HG02588 (cell line): ENCODE results near the gene BST1.
"Not testable (repeated sequence)": the region's sequence is repeated elsewhere in the genome, so short reads cannot be mapped to it uniquely, and the experiment has no call there.

Experiments used
- ATAC-seq: cut with Tn5 transposase; IDR thresholded peaks from one replicate; pipeline ENCODE4 v1.9.1; 2021; ENCODE audit warnings: mild to moderate bottlenecking, moderate library complexity; ENCODE audit not compliant: unreplicated experiment

The BST1 gene

GRCh38 chr4:15706646-15707362 lies 3.9 kb downstream of the BST1 start:
- ATAC-seq = no peak

DNA sequence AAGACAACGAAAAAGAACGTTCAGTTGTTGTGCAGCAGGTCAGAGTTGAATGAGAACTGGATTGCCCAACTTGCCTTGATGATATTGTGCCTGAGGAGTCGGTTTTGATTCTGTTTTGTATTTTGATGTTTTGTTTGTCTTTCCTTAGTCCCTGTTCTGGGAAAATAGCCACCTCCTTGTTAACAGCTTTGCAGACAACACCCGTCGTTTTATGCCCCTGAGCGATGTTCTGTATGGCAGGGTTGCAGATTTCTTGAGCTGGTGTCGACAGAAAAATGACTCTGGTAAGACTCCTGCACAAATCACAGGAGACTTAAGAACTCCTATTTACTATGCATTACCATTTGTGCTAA lies 4.5 kb downstream of the BST1 start:
- no peak for ATAC-seq

DNA sequence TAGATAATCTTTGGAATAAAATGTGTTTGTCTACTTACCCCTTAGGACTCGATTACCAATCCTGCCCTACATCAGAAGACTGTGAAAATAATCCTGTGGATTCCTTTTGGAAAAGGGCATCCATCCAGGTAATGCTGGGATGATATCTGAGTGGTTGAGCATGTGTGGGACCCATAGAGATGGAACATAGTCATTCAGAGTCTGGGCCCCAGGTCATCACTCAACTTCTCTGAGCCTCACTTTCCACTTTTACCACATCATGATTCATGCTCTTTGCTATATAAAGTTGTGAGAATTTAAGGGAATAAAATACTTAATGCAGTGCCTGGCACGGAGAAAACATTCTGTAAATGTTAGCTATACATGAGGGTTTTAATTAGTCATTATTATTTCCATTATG lies 8.9 kb downstream of the BST1 start:
- ATAC-seq = no peak

DNA sequence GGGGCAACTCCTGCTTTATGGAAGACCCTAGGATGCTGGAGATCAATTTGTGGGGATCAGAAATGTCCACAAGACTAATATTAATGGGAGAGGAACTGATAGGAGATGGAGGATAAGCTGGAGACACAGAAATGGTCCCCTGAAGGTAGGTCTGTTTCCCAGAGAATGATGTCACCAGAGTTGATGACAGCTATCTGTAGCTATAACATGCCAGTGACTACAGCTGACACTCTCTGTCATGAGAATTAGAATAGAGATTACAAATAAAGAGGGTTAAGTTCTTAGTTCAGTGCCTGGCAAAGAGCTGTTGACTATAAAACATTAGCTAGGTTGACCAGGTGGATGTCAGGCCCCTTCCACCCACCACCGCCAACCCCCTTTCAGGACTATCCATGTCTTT lies 9.3 kb downstream of the BST1 start:
- ATAC-seq = no peak

DNA sequence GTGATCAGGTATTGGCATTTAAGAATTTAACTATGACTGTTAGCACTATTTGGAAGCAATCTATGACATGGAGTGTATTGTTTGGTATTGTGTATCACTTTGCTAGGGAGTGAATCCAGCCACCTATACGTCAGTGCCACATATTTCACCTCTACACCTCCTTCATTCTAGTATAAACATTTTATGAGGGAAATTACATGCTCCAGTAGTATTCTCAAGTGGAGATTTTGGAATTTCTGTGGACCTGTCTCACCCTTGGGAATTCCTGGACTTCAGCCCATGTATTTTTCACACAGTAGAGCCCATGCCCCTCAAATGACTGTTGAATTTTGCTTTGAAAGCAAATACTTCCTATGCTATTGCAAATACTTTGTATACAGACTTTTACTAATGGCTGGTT lies 11.3 kb downstream of the BST1 start:
- no peak for ATAC-seq

GRCh38 chr4:15714646-15715435 lies 12.0 kb downstream of the BST1 start:
- no peak for ATAC-seq

DNA sequence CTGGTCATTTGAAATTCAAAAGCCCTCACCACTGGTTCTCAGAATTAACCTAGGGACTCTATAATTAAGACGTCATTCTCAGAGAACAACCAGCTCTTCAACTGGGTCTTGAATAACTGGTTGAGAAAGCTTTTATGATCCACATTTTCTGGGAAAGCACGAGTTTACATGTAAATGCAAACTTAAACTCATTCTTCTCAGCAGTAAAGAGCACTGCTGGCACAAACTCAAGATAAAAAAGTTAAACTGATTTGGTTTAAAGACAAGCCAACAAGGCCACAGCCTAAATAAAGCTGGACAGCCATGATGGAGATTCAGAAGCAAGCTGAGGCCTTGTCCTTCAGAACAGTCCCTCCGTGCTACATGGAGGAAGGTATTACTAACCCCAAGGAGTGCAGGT lies 13.2 kb downstream of the BST1 start:
- ATAC-seq = no peak

GRCh38 chr4:15717086-15717485 lies 14.2 kb downstream of the BST1 start:
- ATAC-seq = no peak

DNA sequence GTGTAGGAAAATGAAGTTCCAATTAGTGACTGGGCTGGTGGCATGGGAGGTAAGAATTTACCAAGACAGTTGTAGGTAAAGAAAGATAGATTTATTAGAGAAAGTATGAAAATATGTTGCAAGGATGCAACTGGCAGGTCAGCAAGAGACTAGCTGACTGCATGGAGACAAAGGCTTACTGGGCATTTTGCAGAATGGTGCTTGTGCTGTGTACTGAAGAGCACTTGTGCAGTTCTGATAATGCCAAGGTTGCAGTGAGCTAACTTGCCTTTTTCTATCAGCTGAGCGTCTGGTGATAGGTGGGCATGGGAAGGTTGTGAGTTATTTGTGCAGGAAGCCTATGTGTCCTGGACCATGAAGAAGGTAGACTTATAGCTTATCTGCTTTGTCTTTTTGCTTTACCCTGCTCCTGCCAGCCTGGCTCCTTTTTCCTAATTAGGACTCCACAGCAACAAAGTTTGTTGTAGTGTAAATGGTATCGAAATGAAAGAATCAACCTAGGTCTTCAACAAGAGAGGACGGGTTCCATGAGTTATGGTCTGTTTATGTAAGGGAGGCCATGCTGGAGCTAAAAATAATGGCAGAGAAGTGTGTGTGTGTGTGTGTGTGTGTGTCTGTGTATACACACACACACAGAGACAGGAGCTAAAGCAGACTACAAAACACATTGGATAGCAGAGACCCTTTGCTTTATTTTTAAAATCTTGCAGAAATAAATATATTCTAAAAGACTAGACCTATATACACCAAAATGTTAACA lies 15.0 kb downstream of the BST1 start:
- no peak for ATAC-seq

- ATAC-seq = no peak
Observed at GRCh38 chr4:15718465-15718864, 15.6 kb downstream of the BST1 start.

DNA sequence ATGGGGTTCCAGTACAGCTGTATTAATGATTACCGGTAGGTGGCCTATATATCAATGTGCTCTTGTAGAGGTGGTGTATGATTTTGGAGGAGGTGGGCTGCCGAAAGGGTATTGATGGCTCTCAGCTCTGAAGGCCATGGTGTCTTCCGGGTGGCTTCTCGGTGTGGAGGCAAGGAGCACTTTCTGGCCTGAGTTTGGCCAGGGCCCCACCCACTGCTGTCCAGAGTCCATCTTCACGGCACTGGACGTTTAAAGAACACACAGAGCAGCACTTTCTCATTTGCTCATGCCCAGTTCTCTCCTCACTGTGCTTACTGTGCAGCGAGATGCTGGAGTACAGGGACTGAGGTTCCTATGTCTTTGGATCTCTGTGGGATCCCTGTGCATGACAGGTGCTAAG lies 16.1 kb downstream of the BST1 start:
- ATAC-seq = no peak

DNA sequence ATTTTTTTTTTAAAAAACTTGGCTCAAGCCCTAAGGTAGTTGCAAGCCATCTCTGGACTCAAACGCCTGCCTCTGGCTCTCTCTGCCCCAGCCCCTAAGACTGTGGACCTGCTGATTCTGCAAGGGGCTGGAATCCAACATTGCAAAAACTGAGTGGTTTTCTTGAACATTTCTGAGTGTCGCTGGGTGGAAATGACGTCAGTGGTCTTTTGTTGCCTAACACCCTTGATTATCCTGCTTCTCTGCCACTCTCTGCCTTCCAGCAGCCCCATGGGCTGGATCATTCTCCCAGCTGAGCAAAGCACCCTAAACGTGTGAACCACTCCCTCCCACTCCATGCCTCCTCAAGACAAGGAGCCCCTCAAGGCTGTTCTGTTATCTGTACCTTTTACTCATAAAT lies 16.6 kb downstream of the BST1 start:
- ATAC-seq = no peak

- no peak for ATAC-seq
Observed at GRCh38 chr4:15720851-15721250, 18.0 kb downstream of the BST1 start.

DNA sequence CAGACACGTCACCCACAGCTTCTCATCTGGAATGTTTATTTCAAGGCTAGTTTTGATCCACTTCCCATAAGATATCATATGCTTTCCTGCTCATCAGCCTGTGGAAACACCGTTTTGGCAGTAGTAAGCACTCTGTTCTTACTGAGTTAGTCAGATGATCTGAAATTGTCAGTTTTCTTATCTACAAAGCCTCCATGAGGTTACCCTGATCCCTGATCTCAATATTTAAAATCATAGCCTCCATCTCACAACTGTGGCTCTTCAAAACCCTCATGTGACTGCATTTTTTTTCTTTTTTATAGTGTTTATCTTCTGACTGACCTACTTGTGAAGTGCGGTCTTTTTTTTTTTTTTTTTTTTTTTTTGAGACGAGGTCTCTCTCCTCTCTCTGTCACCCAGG lies 22.7 kb downstream of the BST1 start:
- no peak for ATAC-seq

DNA sequence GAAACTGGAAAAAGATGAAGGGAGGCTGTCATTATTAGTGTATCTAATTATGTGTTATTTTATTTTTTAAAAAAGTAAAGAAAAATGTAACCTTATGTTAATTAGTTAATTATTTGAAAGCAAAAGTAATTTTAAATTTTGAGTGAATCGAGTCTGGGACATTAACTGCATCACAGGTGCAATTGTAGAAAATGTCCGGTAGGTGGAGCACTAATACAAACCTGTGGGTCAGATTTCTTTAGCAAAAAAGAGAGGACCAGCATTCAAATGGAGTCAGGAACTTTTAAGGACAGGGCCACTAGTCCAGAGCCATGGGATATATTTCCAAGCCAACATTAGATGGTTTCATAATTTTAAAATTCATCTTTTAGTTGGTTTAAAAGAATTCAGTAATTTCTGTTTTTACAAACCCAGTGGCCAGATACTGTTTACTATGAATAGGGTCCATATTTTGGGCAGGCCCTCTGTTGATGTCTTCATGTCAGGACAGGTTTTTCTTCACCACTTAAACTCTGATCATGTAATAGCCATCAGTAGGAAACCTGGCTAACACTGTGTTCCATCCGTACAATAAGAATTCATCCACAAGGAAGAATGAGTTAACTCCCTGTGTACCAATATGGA lies 27.2 kb downstream of the BST1 start:
- ATAC-seq = no peak

GRCh38 chr4:15733061-15733460 lies 30.2 kb downstream of the BST1 start:
- not testable (repeated sequence) for ATAC-seq

- no peak for ATAC-seq
Observed at GRCh38 chr4:15735536-15735935, 32.7 kb downstream of the BST1 start.

DNA sequence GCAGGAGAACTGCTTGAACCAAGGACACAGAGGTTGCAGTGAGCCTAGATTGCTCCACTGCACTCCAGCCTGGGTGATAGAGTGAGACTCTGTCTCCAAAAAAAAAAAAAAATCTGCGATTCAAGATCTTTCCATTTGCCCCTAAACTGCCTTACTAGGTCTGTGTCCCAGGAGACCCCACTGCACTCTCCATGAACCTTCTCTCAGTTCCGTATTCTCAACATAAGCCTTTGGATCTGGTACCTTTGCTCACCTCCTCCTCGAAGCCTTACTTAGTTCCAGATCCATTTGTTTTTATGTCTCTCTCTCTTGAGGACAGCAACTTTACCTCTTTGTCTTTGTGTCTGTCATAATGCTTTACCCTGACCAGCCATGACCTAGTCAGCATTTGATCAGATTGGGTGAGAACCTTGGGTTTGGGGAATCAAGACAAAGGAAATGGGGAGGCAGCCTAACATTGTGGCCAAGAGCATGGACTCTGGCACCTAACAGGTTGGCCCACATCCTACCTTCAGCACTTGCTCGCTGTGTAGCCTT lies 33.7 kb downstream of the BST1 start:
- no peak for ATAC-seq

GRCh38 chr4:15737255-15737654 lies 34.4 kb downstream of the BST1 start:
- no peak for ATAC-seq

- no peak for ATAC-seq
Observed at GRCh38 chr4:15738877-15739276, 36.0 kb downstream of the BST1 start.

- ATAC-seq = no peak
Observed at GRCh38 chr4:15740764-15741404, 38.0 kb downstream of the BST1 start.
